ENCODE data around the gene GGT5. TPM values are rescaled to one million over a fixed set of nuclear protein-coding genes. Genes with fewer than 3 reads are reported as not detected.
"Not testable (repeated sequence)": the region's sequence is repeated elsewhere in the genome, so short reads cannot be mapped to it uniquely, and the experiment has no call there.

GGT5 gene
- total RNA-seq, 1 donor from 2014 or later = 24.3 TPM

GRCh38 chr22:24263479-24263878 lies 18.6 kb upstream of the GGT5 start:
- not testable (repeated sequence) for DNase-seq (ENCODE audit: extremely low read depth, low read depth, low spot score)

GRCh38 chr22:24262185-24262749 lies 17.4 kb upstream of the GGT5 start:
- DNase-seq (ENCODE audit: extremely low read depth, low read depth, low spot score) = not testable (repeated sequence)

GRCh38 chr22:24259459-24259858 lies 14.6 kb upstream of the GGT5 start:
- DNase-seq (ENCODE audit: extremely low read depth, low read depth, low spot score) = not testable (repeated sequence)

DNA sequence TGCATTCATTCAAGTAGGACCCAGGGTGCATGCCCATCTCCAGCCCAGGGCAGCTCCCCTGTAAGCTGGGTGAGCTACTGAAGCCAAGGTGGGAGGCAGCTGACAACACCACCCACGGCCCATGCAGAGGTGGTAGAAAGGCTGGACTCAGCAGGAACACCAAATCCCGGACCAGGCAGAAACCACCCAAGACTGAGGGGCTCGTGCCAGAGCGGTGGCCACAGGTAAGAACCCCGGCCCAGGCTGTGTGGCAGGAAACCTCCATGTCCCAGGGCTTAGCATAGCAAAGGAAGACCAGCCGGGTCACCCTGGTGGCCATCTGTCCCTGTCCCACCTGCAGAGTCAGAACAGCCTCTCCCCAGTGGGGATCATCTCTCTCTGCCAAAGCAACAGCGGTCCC lies 11.9 kb upstream of the GGT5 start:
- DNase-seq (ENCODE audit: extremely low read depth, low read depth, low spot score) = not testable (repeated sequence)

- DNase-seq (ENCODE audit: extremely low read depth, low read depth, low spot score) = not testable (repeated sequence)
These were observed 11.3 kb upstream of the GGT5 start for GRCh38 chr22:24256136-24256535.

- not testable (repeated sequence) for DNase-seq (ENCODE audit: extremely low read depth, low read depth, low spot score)
These were observed 8.2 kb upstream of the GGT5 start for GRCh38 chr22:24253126-24253525.

- DNase-seq (ENCODE audit: extremely low read depth, low read depth, low spot score) = not testable (repeated sequence)
These were observed 6.4 kb upstream of the GGT5 start for GRCh38 chr22:24251286-24251685.

DNA sequence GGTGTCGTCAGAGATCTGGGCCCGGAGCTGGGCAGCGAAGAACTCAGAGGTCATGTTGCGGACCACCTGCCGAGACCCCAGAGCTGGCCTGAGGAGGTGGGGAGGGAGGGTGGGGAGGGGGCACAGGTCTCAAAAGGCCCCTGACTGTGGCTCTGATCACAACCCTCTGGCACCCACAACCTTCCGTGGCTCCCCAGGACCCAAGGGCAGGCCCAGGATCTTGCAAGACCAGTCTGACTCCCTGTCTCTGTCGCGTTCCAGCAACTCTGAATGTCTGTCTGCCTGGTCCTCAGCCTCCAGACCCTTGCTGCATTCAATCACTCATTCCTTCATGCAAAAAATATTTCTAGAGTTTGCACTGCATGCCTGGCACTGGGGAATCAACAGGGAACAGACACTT lies 4.5 kb upstream of the GGT5 start:
- not testable (repeated sequence) for DNase-seq (ENCODE audit: extremely low read depth, low read depth, low spot score)

DNA sequence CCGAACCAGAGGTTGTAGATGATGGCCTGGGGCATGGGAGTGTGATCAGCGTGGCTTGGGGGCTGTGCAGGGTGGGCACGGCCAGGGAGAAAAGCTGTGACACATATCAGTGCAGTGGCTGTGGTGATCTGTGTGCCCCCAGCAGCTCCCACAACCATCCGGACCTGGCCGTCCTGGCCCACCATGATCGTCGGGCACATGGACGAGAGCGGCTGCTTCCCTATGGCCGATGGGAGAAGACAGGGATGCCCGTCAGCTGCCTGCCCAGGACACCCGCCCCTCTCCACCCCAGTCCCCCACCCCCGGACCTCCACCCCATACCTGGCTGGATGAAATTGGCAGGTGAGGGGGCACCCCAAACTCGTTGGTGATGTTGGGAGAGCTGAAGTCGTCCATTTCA lies 3.7 kb upstream of the GGT5 start:
- DNase-seq (ENCODE audit: extremely low read depth, low read depth, low spot score) = not testable (repeated sequence)

DNA sequence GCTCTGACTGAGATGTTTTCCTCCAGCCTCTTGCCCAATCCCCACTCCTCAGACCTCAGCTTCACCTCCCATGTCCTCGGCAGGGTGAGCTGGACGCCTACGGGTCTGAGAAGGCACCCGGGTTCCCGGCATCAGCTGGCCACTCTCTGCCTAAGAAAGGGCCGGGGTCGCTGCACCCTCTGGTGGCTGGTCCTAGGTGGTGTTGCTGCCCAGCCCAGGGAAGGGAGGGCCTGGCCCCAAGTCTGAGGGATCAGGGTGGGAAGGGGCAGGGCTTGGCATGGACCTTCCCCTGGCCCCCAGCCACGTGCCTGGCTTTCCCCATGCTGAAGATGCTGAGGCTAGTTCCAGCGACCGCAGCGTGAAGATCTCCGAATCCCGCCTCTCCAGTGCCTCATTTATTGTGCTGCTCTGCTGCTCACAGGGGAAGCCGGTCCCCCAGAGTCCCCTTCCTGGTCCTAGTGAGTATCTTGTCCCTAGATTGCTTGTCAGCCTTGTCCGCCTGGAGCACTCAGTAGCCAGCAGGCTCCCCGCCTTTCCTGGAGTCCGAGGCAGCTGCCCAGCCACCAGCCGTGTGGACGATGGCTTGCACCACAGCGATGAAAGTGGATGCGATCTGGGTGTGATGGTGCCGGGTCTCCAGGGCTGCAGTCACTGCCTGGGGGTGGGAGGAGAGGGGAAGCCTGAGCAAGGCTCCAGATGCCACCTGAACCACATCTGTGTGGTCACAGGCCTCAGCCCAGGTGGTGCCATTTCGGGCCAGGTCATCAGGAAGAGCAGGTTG lies 2.9 kb upstream of the GGT5 start:
- DNase-seq (ENCODE audit: extremely low read depth, low read depth, low spot score) = no peak

DNA sequence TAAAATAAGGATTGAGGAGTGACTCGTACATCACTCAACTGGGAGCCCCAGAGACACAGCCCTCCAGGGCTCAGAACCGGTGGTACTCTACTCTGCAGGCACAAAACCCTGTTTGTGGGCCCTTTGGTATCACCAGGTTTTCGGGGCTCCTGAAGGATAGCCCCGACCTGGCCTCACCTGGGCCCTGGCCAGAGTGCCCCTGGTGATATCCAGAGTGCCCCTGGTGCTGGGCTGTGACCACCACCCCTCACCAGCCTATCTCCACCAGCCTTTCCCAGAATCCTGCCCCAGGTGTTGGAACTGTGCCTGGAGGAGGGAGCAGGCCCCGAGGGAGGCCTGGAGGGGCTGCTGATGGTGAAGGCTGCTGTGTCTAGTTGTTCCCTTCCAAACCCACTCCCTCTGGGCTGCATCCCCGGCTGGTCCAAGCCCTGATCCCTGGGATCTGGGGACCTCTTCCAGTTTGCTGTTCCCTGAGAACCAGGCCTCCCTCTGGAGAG lies 2.2 kb upstream of the GGT5 start:
- DNase-seq (ENCODE audit: extremely low read depth, low read depth, low spot score) = no peak

- DNase-seq (ENCODE audit: extremely low read depth, low read depth, low spot score) = not testable (repeated sequence)
These were observed 991 bp upstream of the GGT5 start for GRCh38 chr22:24245584-24246561.

DNA sequence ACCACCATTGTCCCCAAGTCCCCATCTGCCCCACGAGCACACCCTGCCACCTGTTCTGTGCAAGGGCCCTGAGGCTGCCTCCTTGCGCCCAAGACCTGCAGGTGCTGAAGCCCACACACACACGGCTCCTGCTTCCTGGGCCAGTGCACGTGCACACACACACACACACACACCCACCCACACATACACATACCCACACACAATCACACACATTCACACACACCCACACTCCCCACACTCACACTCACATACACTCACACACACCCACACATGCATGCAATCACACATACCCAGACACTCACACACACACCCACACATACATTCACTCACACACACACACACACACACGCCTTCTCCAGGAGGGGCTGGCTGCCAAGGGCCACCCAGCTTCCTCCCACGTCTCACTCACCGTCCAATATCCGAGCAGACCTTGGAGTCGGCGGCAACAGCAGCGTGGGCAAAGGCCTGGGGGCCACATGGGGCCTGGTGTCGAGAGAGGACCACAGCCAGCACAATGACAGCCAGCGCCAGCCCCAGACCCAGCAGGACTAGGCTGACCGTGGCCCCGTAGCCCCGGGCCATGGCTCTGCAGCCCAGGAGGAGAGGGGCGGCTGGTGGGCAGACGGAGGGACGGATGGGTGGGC lies 616 bp downstream of the GGT5 start:
- DNase-seq (ENCODE audit: extremely low read depth, low read depth, low spot score) = no peak

GRCh38 chr22:24243417-24243816 lies 1.5 kb downstream of the GGT5 start:
- not testable (repeated sequence) for DNase-seq (ENCODE audit: extremely low read depth, low read depth, low spot score)

DNA sequence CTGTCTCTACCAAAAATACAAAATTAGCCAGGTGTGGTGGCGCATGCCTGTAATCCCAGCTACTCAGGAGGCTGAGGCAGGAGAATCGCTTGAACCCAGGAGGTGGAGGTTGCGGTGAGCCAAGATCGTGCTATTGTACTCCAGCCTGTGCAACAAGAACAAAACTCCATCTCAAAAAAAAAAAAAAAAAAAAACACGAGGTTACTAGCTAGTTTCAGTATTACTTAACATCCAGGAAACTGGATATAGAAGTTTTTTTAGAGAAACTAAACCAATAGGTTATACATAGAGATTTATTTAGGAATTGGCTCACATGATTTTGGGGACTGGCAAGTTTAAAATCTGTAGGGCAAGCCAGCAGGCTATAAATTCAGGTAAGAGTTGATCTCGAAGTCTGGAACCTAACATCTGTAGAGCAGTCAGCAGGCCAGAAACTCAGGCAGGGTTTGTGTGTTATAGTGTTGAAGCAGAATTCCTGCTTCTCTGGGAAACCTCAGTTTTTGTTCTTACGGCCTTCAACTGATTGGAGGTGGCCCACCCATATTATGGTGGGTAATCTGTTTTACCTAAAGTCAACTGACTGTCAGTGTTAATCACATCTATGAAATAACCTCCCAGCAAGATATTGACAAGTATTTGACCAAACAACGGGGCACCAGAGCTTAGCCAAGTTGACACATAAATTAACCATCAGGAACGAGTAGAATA lies 3.7 kb downstream of the GGT5 start:
- not testable (repeated sequence) for DNase-seq (ENCODE audit: extremely low read depth, low read depth, low spot score)

DNA sequence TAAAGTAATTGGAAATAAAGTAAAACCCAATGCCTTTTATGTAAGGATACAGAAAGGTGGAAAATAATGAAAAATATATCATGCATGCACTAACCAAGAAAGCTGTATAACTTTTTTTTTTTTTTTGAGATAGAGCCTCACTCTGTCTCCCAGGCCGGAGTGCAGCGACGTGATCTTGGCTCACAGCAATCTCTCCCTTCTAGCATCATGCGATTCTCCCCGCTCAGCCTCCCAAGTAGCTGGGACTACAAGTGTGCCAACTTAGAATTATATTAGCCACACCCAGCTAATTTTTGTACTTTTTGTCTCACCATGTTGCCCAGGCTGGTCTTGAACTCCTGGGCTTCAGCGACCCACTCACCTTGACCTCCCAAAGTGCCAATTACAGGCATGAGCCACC lies 4.5 kb downstream of the GGT5 start:
- no peak for DNase-seq (ENCODE audit: extremely low read depth, low read depth, low spot score)

- DNase-seq (ENCODE audit: extremely low read depth, low read depth, low spot score) = not testable (repeated sequence)
These were observed 6.7 kb downstream of the GGT5 start for GRCh38 chr22:24238101-24238694.

DNA sequence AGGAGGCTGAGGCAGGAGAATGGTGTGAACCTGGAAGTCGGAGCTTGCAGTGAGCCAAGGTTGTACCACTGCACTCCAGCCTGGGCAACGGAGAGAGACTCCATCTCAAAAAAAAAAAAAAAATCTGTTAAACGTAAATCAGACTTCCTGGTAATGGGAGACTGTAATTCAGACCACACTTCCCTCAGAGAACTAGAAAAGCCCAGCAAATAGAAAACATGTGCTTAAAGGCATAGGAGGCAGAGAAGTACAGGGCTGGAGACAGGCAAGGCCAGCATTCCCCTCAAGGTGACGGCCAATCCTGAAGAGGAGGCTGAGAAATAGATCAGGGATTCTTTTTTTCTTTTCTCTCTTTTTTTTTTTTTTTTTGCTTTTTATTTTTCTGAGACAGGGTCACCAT lies 8.2 kb downstream of the GGT5 start:
- no peak for DNase-seq (ENCODE audit: extremely low read depth, low read depth, low spot score)

DNA sequence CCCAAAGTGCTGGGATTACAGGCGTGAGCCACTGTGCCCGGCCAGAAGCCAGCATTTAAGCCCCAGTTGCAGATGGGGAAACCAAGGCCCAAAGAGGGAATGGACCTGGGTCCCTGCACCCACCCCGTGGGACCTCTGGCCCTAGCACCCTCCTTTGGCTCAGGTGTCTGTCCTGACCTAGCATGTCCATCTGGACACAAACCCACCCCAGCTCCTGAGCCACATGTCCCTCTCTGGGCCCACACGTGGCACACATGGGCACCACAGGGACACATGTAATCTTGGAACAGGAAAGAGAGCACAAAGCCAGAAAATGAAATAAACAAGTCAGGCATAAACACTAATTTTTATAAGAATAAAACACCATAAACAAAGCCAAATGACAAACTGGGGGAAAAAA lies 9.6 kb downstream of the GGT5 start:
- no peak for DNase-seq (ENCODE audit: extremely low read depth, low read depth, low spot score)

- no peak for DNase-seq (ENCODE audit: extremely low read depth, low read depth, low spot score)
These were observed 11.1 kb downstream of the GGT5 start for GRCh38 chr22:24233816-24234215.
